Myocyte (in vitro differentiated cells): ENCODE measurements around the gene KCNA5. TPM values are rescaled to one million over a fixed set of nuclear protein-coding genes. Genes with fewer than 3 reads are reported as not detected.
A peak's percentile ranks its signal among the peaks of the same experiment; 100 is the strongest.

Source experiments
- DNase-seq: peaks from one replicate; pipeline ENCODE4 v3.0.0-alpha.2; 2012; ENCODE audit warnings: low read depth
- total RNA-seq: library from RNA; depleted of rRNA; stranded (reverse); fragments of >200 nt; gene quantifications from 2 replicates; pipeline ENCODE4 v1.2.3, GENCODE V29; 2014

KCNA5 gene
- total RNA-seq, 1 donor from 2014 or later, result not detected

- DNase-seq, result no peak
Observed at GRCh38 chr12:5063149-5063548, 19.5 kb downstream of the KCNA5 start.

DNA sequence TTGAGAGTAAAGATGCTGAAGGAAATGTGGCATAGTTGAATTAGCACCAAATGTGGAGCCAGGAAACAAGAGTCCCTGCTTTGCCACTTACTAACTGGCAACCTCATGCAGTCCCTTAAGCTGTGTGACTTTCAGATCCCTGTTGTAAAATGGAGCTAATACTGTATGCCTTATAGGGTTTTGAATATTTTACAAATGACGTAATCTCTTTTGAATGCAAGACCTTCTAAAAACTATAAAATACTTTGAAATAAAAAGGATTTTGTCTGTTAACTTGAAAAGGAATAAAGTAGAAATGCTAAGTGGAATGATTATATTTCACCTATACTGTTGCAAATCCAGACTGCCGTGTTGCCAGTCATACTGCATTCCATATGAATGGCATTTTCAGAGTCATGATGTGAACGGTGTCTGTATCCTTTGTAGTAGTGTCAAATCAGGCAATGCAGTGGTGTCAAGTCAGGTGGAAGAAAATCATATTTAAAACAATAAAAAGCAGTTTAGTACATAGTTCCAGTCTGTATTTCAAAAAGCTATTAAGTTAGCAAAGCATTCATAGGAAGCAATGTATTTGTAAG, 21.3 kb downstream of the KCNA5 start:
- no peak for DNase-seq

GRCh38 chr12:5066251-5066650, 22.6 kb downstream of the KCNA5 start:
- no peak for DNase-seq

- no peak for DNase-seq
Observed at GRCh38 chr12:5068126-5068525, 24.4 kb downstream of the KCNA5 start.

GRCh38 chr12:5068619-5069018, 24.9 kb downstream of the KCNA5 start:
- no peak for DNase-seq

GRCh38 chr12:5070090-5070489, 26.4 kb downstream of the KCNA5 start:
- no peak for DNase-seq

GRCh38 chr12:5071496-5071895, 27.8 kb downstream of the KCNA5 start:
- DNase-seq, result no peak

DNA sequence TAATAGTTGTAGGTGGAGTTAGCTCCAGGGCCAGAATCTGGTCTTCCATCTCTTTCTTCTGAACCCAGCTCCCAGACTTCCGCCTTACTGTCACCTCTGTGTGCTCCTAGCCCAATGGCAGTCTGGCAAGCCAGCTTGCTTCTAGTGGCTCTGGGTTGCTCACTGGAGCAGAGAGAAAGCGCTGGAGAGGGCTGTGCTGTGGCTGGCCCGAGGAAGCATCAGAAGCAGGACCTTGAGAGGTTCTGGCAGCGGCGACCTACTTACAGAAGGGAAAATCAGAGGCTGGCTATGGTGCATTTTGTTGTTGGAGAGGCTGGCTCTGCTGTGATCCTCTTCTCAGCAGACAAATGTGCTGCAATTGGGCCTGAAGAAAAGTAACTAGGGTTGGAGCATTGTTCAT, 28.6 kb downstream of the KCNA5 start:
- no peak for DNase-seq

DNA sequence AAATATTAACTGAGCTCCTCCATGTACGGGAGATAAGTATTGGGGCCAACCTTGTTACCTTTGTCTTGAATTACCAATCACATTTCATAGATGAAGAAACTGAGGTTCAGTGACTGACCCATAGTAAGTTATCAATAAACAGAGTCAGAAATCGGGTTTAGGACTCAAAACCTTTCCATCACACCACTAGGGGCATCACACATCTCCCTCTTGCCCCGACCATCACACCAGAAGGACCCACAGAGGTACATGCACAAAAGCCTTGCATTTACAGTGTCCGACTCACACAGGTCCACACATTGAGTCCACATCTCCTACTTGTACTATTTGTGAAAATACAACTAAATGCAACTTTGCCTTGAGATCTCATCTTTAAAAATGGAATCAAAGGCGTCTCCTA, 29.4 kb downstream of the KCNA5 start:
- no peak for DNase-seq

GRCh38 chr12:5073853-5074252, 30.2 kb downstream of the KCNA5 start:
- peak; percentile 15 for DNase-seq

DNA sequence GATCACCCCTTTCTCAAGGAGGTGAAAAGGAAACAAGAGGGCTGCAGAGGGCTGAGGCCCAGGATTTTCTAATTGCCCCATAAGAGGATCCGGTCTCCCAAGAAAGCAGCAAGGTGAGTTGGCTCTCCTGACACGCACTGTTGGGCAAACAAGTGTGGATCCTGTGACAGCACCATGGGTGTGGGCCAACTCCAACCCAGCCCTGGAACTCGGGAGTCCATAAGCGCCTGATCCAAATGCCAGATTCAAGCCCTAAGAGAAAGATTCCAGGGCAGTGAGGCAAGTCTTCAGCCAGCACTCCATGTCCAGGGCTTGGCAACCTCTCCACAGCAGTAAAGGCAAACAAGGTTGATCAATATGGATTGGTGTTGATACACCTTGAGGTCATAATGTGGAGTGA, 33.1 kb downstream of the KCNA5 start:
- no peak for DNase-seq

DNA sequence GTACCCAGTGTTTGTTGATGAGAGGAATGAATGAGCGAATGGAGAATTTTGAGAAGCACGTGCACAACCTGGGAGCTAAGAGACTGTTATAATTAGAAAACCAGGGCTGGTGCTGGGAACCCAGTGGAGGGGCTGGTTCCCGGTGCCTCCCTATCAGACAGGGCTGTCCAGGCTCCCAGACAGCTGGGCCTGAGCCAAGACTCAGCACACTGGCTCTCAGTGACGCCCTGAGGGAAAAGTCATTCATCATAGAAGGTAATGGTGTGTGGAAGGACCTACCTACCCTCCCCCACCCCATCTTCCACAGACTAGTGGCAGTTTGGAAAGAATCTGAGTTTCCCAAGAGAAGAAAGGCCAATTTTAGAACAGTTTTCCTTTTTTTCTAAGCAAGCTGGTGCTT, 34.7 kb downstream of the KCNA5 start:
- DNase-seq, result no peak

- DNase-seq, result no peak
Observed at GRCh38 chr12:5081016-5081415, 37.3 kb downstream of the KCNA5 start.

DNA sequence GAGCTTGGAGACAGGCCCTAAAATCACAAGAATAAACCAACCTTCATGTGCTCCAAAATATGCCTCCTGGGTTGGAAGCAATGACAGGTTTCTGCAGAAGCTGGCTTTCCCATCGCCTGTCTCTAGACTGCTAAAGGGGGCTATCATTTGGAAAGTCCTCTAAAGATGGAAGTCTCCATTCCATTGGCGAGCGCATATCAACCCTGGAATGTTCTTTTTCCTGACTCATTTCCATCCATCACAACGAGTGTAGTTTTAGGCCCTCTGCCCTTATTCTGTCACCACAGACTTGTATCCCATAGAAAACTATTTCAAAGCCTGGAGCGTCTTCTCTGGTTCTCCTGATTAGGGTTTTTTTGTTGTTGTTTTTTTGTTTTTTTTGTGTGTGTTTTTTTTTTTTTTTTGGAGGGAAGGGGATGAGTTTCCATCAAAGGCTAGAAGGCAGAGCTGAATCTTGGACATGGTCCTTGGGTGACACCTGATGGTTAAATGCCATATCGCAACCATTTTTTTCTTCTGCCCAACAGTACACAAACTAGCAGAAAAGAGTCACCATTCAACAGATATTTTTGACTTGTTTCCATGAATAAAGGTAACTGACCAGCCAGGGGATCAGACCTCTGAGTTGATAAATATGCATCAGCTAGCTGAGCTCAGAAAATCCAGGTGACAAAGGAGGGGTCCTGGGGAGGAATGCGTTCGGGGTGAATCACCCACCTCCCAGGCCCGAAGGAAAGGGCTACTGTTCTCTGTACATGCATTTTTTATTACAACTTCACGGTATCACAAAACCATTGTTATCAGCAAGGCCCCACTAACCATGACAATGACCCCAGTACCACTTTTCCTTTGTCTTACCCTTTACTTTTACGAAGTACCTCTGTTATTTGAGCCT, 40.5 kb downstream of the KCNA5 start:
- DNase-seq, result peak; percentile 70

DNA sequence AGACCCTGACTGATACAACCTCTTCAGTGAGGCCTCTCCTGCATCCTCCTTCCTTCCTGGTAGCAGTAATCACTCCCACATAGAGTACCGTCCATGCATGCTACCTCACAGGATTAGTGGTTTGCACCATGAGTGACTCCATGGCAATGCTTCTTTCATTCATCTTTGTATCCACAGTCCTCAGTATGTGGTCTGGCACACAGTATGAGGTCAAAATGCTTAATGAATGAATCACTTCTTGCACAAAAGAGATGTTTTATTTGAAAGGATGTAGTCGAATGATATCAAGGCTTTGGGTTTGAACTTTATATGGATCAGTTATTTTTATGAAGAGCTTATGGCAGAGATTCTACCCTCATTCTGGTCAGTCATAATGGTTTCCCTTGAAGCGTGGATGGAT, 42.2 kb downstream of the KCNA5 start:
- DNase-seq, result peak; percentile 67

- no peak for DNase-seq
Observed at GRCh38 chr12:5087831-5088554, 44.3 kb downstream of the KCNA5 start.

DNA sequence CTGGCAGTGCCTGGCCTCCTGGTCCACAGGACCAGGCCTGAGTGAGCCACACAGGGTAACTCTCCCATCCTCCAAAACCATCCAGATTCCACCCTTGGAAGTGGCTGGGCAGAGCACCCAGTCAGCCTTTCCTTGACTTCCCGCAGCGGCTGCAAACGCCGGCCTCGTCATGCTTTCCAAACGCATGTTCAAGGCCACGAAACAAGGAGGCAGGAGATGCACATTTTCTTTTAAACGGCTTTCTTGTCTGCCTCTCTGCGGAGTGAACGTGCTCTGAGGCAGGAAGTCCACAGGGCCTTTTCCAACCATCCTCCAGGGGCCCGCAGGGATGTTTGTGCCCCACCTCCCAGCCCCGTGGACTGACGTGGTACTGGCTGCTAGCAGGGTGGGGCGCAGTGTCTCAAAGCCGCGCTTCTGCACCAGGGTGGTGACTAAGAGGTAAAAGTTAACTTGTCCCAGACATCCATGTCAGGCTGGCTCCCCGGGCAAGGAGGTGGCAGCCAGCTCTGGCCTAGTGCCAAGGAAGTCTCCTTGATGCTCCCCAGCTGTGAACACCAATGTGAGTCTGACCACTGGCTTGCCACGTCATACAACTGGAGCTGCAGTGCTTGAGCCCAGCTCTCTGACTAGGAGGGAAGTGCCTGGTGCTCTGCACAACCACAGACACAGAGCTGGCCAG, 45.0 kb downstream of the KCNA5 start:
- DNase-seq, result peak; percentile 47

- peak; percentile 16 for DNase-seq
Observed at GRCh38 chr12:5094551-5094950, 50.9 kb downstream of the KCNA5 start.

DNA sequence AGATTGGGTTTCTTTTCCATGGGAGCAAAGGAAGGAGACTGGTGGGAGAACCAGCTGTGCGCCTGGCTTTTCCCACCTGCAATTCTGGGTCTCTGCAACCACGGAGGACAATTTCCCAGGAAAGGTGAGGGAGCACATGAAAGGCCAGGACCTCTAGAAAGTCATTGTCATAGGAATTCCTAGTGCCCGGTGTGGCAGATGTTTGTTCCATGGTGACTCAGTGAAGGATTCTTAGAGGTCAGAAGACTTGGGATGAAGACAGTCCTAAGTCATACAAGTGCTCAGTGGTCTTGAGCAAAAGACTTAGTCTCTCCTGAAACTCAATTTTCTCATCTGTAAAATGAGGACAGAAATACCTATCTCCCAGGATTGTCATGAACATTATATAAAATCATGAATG, 51.3 kb downstream of the KCNA5 start:
- no peak for DNase-seq
